ENCODE measurements around the gene KIAA0513. TPM values are rescaled to one million over a fixed set of nuclear protein-coding genes. Genes with fewer than 3 reads are reported as not detected.

Gene KIAA0513
- total RNA-seq, 1 experiment from 2014 or later, result 12.4 TPM

DNA sequence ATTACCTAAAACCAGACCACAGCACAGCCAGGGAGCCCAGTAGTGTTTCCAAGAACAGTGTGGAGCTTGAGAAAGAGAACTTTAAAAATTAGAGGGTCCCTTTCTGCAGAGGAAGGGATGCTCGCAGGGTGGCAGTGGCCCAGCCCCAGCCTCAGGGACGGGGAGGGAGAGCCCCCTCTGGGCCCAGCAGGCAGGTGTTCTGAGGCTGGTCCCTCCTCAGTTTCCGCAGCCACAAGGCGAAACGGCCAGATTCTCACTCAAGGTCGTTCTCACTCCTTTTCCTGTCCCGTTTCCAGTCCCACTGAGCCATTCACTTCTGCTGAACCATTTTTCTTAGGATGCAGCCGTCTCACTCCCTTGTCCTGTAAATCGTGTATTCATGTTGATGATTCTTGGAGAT lies 64.7 kb downstream of the KIAA0513 start:
- H3K27ac Mint-ChIP-seq (ENCODE audit: unreplicated experiment), result no peak overlapping the region
- CTCF ChIA-PET, result interaction anchor here (0.6 to 0.7 kb wide), 2 partner anchors 35 to 98 kb away, joined by 3 read pairs; no protein-coding TSS in a partner anchor

GRCh38 chr16:85092851-85093250 lies 65.3 kb downstream of the KIAA0513 start:
- Mint-ChIP-seq H3K4me3 (ENCODE audit: low read depth, unreplicated experiment) (no peak overlapping the region), H3K27me3 (ENCODE audit: unreplicated experiment) (peaks cover 58% of the 10 kb centered on the region), H3K27ac (ENCODE audit: unreplicated experiment) (no peak overlapping the region), H3K9me3 (ENCODE audit: low read depth, unreplicated experiment) (no peaks in the 10 kb centered on the region), H3K36me3 (ENCODE audit: insufficient read depth, unreplicated experiment) (no peaks in the 10 kb centered on the region), H3K4me1 (ENCODE audit: low read depth, unreplicated experiment) (peaks cover 8% of the 10 kb centered on the region)
- intact Hi-C loops (cut with micrococcal nuclease; ENCODE audit: unreplicated experiment), result no loop called here
- CTCF ChIA-PET, result interaction anchor here (0.6 kb wide), 1 partner anchor 79 kb away, joined by 3 read pairs; no protein-coding TSS in a partner anchor
- DNase-seq, result no peak
- no TSS peak for BruUV-seq (replicated peaks)
- TF ChIP-seq CTCF (IDR thresholded peaks at IDR 0.05; ENCODE audit: unreplicated experiment), result no peak

More for the DNA sequence above, 64.7 kb downstream of the KIAA0513 start:
- H3K9me3 Mint-ChIP-seq (ENCODE audit: low read depth, unreplicated experiment), result no peaks in the 10 kb centered on the region
- DNase-seq, result no peak
- H3K36me3 Mint-ChIP-seq (ENCODE audit: insufficient read depth, unreplicated experiment), result no peaks in the 10 kb centered on the region
- intact Hi-C loops (cut with micrococcal nuclease; ENCODE audit: unreplicated experiment), result no loop called here
- no peak overlapping the region for H3K4me3 Mint-ChIP-seq (ENCODE audit: low read depth, unreplicated experiment)
- peaks cover 52% of the 10 kb centered on the region for H3K27me3 Mint-ChIP-seq (ENCODE audit: unreplicated experiment)
- peaks cover 9% of the 10 kb centered on the region for H3K4me1 Mint-ChIP-seq (ENCODE audit: low read depth, unreplicated experiment)
- TF ChIP-seq CTCF (IDR thresholded peaks at IDR 0.05; ENCODE audit: unreplicated experiment), result no peak
- BruUV-seq (replicated peaks), result no TSS peak

DNA sequence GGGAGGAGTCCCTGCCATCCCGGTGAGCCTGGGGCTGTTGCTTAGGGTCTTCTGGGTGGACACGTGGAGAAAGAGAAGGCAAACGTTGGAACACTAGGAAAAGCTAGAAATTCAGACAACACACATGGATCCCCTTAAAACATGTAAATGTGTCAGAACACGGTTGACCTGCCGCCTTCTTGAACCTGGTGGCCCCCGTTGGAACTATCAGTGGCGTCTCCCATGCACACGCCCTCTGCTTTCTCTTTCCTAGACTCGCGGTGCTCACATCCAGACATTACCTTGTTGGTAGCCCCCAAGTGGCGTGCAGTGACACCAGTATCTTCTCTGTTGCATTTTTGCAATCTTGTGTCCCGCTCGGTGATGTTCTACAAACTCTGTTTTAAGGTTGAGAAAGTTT lies 66.1 kb downstream of the KIAA0513 start:
- CTCF ChIA-PET, result no interaction called here
- Mint-ChIP-seq H3K9me3 (ENCODE audit: low read depth, unreplicated experiment) (no peaks in the 10 kb centered on the region), H3K36me3 (ENCODE audit: insufficient read depth, unreplicated experiment) (no peaks in the 10 kb centered on the region), H3K27ac (ENCODE audit: unreplicated experiment) (no peak overlapping the region), H3K4me1 (ENCODE audit: low read depth, unreplicated experiment) (peaks cover 8% of the 10 kb centered on the region), H3K27me3 (ENCODE audit: unreplicated experiment) (peaks cover 66% of the 10 kb centered on the region), H3K4me3 (ENCODE audit: low read depth, unreplicated experiment) (no peak overlapping the region)
- TSS peak; percentile 19 for BruUV-seq (replicated peaks)
- intact Hi-C loops (cut with micrococcal nuclease; ENCODE audit: unreplicated experiment), result no loop called here
- DNase-seq, result no peak
- TF ChIP-seq CTCF (IDR thresholded peaks at IDR 0.05; ENCODE audit: unreplicated experiment), result no peak

- Mint-ChIP-seq H3K4me1 (ENCODE audit: low read depth, unreplicated experiment) (peaks cover 8% of the 10 kb centered on the region), H3K27me3 (ENCODE audit: unreplicated experiment) (peaks cover 72% of the 10 kb centered on the region)
- TF ChIP-seq CTCF (IDR thresholded peaks at IDR 0.05; ENCODE audit: unreplicated experiment), result no peak
Measured at GRCh38 chr16:85094176-85094805, 66.7 kb downstream of the KIAA0513 start.

More at GRCh38 chr16:85094176-85094805, 66.7 kb downstream of the KIAA0513 start:
- no peaks in the 10 kb centered on the region for H3K36me3 Mint-ChIP-seq (ENCODE audit: insufficient read depth, unreplicated experiment)
- BruUV-seq (replicated peaks), result no TSS peak
- CTCF ChIA-PET, result no interaction called here
- intact Hi-C loops (cut with micrococcal nuclease; ENCODE audit: unreplicated experiment), result no loop called here
- H3K27ac Mint-ChIP-seq (ENCODE audit: unreplicated experiment), result no peak overlapping the region
- H3K9me3 Mint-ChIP-seq (ENCODE audit: low read depth, unreplicated experiment), result no peaks in the 10 kb centered on the region
- H3K4me3 Mint-ChIP-seq (ENCODE audit: low read depth, unreplicated experiment), result no peak overlapping the region
- DNase-seq, result no peak

Data from Calu3 (cell line).